ENCODE results near the gene TSPEAR. TPM values are rescaled to one million over a fixed set of nuclear protein-coding genes. Genes with fewer than 3 reads are reported as not detected.
"Not testable (repeated sequence)": the region's sequence is repeated elsewhere in the genome, so short reads cannot be mapped to it uniquely, and the experiment has no call there.

TSPEAR gene
- total RNA-seq, 2 donors from 2014 or later: not detected

DNA sequence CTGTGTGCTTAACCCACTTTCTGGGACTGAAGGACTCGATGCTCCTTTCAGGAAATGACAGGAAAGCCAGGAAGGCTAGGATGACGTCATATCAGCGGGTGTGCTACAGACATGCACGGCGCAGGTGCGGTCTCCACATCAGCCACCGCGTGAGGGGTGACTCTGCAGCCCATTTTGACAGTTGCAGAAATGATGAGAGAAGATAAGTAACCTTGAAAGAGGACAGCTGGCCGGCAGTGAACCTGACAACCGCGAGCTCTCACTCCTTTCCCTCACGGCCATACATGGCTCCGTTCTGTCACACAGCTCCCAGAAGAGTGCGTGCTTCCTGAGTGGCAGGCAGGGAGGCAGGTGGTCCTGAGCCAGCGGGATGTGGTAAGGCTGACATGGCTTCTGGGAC is 129.3 kb downstream of the TSPEAR start:
- Histone ChIP-seq H3K4me3 (no peak overlapping the region), H3K4me1 (ENCODE audit: control insufficient read depth in 1 of 2, low read depth in 2 of 2) (no peaks in the 10 kb centered on the region), H3K27ac (no peak overlapping the region), H3K9me3 (peaks cover 7% of the 10 kb centered on the region), H3K27me3 (replicated peaks; ENCODE audit: insufficient read depth) (no peaks in the 10 kb centered on the region), H3K36me3 (no peaks in the 10 kb centered on the region)
- DNase-seq (ENCODE audit: low spot score) (no peak), ATAC-seq (ENCODE audit: insufficient number of reproducible peaks, low FRiP score, low read depth) (no peak)
- TF ChIP-seq, protein P1, sequence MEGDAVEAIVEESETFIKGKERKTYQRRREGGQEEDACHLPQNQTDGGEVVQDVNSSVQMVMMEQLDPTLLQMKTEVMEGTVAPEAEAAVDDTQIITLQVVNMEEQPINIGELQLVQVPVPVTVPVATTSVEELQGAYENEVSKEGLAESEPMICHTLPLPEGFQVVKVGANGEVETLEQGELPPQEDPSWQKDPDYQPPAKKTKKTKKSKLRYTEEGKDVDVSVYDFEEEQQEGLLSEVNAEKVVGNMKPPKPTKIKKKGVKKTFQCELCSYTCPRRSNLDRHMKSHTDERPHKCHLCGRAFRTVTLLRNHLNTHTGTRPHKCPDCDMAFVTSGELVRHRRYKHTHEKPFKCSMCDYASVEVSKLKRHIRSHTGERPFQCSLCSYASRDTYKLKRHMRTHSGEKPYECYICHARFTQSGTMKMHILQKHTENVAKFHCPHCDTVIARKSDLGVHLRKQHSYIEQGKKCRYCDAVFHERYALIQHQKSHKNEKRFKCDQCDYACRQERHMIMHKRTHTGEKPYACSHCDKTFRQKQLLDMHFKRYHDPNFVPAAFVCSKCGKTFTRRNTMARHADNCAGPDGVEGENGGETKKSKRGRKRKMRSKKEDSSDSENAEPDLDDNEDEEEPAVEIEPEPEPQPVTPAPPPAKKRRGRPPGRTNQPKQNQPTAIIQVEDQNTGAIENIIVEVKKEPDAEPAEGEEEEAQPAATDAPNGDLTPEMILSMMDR (IDR thresholded peaks at IDR 0.05): no peak

DNA sequence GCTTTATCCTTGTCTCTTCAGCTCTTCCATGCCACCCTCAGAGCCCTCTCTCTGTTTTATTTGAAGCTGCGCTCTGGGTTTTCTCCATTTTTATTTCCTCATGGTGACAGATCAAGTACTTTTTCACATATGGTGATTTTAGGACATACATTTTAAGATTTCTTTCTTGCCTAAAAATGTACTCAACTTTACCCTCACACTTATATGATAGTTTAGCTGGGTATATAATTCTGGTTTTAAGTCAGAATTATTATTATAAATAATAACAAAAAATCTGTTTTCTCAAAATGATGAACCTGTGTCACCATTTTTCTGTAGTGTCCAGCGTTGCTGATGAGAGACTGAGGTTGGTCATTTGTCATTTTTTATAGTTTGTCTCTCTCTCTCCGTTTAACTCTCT is 130.2 kb downstream of the TSPEAR start:
- no peaks in the 10 kb centered on the region for H3K4me1 ChIP-seq (ENCODE audit: control insufficient read depth in 1 of 2, low read depth in 2 of 2)
- no peaks in the 10 kb centered on the region for H3K36me3 ChIP-seq
- DNase-seq (ENCODE audit: low spot score) (no peak), ATAC-seq (ENCODE audit: insufficient number of reproducible peaks, low FRiP score, low read depth) (no peak)
- no peaks in the 10 kb centered on the region for H3K27me3 ChIP-seq (replicated peaks; ENCODE audit: insufficient read depth)
- TF ChIP-seq, protein P1 (IDR thresholded peaks at IDR 0.05): no peak
- no peak overlapping the region for H3K4me3 ChIP-seq
- peaks cover 13% of the 10 kb centered on the region for H3K9me3 ChIP-seq
- no peak overlapping the region for H3K27ac ChIP-seq

GRCh38 chr21:44580231-44580821 is 131.0 kb downstream of the TSPEAR start, which contains the start of gene KRTAP10-5:
TSS of gene KRTAP10-5 (minus strand) at chr21:44580604. CDS start at chr21:44580578, 26 bp downstream.
- not testable (repeated sequence) for H3K4me3 ChIP-seq; H3K27ac ChIP-seq; DNase-seq (ENCODE audit: low spot score); H3K4me1 ChIP-seq (ENCODE audit: control insufficient read depth in 1 of 2, low read depth in 2 of 2); H3K27me3 ChIP-seq (replicated peaks; ENCODE audit: insufficient read depth); H3K36me3 ChIP-seq; ATAC-seq (ENCODE audit: insufficient number of reproducible peaks, low FRiP score, low read depth)
- peaks cover 13% of the 10 kb centered on the region for H3K9me3 ChIP-seq

DNA sequence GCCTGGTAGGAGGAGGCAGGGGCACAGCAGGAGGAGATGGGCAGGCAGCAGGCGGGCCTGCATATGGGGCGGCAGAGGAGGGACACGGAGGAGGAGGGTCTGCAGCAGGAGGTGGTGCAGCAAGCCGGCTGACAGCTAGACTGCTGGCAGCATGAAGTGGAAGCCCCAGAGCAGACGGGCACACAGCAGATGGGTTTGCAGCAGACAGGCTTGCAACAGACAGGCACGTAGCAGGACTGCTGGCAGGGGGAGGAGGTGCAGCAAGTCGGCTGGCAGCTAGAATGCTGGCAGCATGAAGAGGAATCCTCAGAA is 131.6 kb downstream of the TSPEAR start:
- Histone ChIP-seq H3K27me3 (replicated peaks; ENCODE audit: insufficient read depth) (no peaks in the 10 kb centered on the region), H3K9me3 (peaks cover 13% of the 10 kb centered on the region), H3K4me1 (ENCODE audit: control insufficient read depth in 1 of 2, low read depth in 2 of 2) (no peaks in the 10 kb centered on the region), H3K36me3 (no peaks in the 10 kb centered on the region), H3K4me3 (no peak overlapping the region), H3K27ac (no peak overlapping the region)
- DNase-seq (ENCODE audit: low spot score): no peak
- no peak for ATAC-seq (ENCODE audit: insufficient number of reproducible peaks, low FRiP score, low read depth)
- TF ChIP-seq, protein P1 (IDR thresholded peaks at IDR 0.05): no peak

DNA sequence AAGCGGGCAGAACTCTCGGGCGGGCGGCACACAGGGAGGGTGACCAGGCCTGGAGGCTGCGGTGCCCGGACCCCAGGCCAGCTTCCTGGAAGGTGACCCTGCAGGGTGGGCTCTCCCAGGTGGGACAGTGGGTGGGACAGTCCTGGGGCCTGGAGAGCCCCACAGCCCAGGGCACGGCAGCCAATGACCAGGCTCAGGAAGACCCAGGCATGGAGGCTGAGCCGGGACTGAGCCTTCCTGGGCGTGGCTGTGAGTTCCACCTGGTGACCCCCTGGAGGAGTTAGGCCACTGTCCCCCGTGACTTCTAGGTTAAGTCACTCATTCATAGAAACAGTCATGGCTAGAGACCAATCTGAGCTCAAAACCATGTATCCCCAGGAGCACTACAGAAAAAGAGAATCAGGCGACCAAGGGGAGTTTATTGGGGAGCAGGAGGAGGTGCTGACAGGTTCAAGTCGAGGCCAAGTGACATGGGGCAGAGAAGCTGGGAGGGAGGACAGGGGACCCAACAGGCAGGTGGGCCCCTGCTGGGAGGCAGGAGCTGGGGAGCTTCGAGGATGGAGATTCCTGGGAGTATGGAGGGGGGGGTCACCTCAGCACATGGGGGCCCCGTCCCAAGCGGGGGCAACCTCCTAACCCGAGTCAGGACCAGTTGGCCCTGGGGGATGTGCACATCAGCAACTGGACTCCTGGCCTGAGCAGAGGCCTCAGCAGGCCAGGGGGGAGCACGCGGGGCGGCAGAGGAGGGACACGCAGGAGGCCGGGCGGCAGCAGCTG is 132.1 kb downstream of the TSPEAR start:
- no peak for DNase-seq (ENCODE audit: low spot score)
- Histone ChIP-seq H3K4me3 (no peak overlapping the region), H3K9me3 (peaks cover 13% of the 10 kb centered on the region), H3K36me3 (no peaks in the 10 kb centered on the region), H3K27me3 (replicated peaks; ENCODE audit: insufficient read depth) (no peaks in the 10 kb centered on the region), H3K4me1 (ENCODE audit: control insufficient read depth in 1 of 2, low read depth in 2 of 2) (no peaks in the 10 kb centered on the region), H3K27ac (no peak overlapping the region)
- no peak for ATAC-seq (ENCODE audit: insufficient number of reproducible peaks, low FRiP score, low read depth)
- TF ChIP-seq, protein P1 (IDR thresholded peaks at IDR 0.05): no peak
